Measurements from ENCODE around the gene TIGD1.

The TIGD1 gene

DNA sequence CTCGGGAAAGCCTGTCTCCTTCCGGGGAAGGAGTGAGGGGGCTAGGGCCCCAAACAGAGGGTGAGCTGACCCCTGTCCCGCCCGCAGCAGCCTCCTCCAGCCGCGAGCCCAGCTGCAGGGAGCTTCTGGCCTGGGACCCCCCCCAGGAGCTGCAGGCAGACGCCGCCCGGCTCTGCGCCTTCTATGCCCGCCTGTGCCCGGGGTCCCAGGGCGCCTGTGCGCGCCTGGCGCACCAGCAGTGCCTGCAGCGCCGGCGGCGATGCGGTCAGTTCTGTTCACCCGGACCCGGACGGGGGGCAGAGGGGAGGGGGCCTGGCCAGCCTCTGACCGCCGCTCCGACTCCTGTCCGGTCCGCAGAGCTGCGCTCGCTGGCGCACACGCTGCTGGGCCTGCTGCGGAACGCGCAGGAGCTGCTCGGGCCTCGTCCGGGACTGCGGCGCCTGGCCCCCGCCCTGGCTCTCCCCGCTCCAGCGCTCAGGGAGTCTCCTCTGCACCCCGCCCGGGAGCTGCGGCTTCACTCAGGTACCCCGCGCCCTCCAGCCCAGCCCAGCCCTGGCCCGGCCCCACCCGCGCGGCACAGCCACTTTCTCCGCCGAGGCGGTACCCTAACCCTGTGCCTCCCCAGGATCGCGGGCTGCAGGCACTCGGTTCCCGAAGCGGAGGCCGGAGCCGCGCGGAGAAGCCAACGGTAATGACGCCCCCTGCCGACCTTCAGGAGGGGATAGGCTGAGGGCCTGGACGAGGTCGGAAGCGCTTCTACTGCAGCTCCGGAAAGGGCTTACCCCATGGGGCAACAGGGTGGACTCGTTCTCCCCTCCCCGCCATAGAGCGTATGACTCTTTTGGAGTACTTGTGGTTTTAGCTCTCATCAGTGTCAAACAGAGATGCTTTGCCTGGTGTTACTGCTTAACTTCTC lies 26.4 kb downstream of the TIGD1 start:
- peak in 1 of 2 donors; percentile 18 for DNase-seq (ENCODE audit: low read depth in 2 of 2)

DNA sequence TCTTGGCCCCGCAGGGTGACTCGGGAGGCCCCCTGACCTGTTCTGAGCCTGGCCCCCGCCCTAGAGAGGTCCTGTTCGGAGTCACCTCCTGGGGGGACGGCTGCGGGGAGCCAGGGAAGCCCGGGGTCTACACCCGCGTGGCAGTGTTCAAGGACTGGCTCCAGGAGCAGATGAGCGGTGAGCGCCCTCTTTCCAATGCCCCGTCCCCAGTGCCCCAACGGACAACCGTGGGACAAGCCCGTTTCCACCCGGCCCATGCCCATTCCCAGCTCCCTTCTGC lies 27.0 kb downstream of the TIGD1 start:
- DNase-seq (ENCODE audit: low read depth in 2 of 2) = no peak

DNA sequence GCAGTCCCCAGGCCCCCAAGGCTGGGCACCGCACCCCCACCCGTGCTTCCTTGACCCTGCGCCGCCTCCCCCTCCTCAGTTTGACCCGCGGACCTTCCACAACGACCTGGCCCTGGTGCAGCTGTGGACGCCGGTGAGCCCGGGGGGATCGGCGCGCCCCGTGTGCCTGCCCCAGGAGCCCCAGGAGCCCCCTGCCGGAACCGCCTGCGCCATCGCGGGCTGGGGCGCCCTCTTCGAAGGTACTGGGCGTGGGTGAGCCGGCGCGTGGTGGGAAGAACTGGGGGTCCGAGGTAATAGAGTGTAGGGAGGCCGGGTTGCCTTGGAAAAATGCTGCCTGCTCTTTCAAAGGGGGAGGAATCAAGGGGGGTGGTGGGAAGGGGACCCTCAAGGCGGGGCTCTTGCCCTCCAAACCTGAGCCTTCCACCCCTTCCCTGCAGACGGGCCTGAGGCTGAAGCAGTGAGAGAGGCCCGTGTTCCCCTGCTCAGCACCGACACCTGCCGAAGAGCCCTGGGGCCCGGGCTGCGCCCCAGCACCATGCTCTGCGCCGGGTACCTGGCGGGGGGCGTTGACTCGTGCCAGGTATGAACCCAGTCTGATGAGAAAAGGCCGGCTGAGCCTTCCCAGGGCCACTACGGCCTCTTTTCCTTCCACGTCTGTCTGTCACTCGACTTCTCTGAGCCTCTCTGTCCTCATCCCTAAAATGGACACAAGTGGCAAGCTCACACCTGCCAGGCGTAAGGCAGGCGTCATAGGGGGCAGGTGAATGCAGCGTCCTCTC lies 27.5 kb downstream of the TIGD1 start:
- no peak for DNase-seq (ENCODE audit: low read depth in 2 of 2)

DNA sequence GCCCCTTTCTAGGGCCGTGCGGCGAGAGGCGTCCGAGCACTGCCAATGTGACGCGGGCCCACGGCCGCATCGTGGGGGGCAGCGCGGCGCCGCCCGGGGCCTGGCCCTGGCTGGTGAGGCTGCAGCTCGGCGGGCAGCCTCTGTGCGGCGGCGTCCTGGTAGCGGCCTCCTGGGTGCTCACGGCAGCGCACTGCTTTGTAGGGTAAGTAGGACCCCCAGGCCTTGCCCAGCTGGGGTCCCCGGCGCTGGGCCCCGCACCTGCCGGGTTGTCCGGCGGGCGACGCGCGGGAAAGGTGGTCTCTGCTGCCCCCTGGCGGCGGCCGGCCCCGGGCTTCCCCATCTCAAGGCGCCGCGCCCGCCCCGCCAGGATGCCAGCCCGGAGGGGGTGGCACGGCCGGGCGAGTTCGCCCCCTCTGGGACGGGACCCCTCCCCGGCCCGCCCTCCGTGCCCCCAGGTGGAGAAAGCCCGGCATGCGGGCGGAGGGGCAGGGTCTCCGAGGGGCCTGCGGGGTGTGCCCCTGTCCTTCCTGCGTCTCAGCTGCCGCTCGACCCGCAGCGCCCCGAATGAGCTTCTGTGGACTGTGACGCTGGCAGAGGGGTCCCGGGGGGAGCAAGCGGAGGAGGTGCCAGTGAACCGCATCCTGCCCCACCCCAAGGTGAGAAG lies 28.3 kb downstream of the TIGD1 start:
- peak; percentile 30 to 49 for DNase-seq (ENCODE audit: low read depth in 2 of 2)

DNA sequence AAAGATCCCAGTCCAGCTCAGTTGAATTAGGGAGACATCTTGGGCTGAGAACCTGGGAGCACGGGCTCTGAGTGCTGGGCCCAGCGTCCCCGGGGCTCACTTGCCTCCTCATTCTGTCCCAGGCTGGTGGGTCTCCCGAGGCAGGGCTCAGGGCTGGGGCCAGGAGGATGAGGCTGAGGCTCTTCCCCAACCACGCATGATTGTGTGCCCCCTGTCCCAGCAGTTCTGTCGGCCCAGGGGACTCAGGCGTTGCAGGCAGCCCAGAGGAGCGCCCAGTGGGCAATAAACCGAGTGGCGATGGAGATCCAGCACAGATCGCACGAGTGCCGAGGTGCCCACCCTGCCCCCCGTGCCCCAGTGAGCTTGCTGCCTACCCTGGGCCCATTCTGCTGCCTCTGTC lies 29.3 kb downstream of the TIGD1 start:
- no peak for DNase-seq (ENCODE audit: low read depth in 2 of 2)

DNA sequence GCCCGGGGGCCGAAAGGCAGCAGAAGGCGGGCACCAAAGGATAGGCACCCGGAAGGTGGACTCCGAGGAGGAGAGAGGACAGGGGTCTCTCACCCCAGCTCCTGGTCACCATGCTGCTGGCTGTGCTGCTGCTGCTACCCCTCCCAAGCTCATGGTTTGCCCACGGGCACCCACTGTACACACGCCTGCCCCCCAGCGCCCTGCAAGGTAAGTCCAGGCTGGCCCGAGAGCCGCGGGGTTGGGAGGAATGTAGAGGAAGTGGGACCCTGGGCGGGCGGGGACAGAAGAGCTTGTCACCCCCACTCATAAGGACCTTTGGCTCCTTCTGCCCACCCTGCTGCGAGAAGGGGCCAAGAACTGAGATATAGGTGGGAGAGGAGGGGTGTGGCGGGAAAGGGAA lies 29.9 kb downstream of the TIGD1 start:
- no peak for DNase-seq (ENCODE audit: low read depth in 2 of 2)

DNA sequence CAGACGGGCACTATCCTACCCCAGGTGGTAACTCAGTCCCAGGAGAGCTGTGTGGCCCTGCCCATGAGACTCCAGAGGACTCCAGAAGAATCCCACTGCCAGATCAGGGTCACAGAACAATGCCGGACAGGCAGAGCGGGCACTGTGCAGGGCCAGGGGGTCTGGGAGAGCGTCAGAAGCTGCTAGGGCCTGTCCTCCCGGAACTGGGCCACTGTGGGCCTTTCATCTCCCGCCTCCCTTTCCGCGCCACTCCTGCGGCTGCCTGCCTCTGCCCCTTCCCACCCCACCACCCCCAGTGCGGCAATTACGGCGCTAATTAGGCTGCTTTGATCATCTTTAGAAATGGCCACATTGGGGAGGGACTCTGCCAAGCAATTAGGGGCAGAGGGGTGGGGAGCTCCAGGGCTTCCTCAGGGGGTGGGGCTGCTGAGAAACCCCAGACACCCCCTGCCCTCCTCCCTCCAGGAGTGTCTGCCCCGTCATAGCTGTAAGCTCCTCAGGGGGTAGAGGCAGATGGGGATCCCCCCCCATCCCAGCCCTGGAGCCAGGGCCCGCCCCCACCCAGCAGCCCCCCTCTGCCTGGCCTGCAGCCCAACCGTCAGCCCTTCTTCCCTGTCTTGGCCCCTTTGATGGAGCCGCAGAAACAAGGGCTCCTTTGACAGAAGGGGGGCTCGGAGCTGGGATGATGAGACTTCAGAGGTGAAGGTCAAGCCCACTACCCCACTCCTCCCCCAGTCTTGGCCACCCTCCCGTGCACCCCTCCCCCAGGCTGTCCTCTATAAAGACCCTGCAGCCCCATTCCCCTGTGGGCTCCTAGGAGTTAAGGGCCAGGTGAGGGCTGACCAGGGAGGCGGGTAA lies 30.5 kb downstream of the TIGD1 start, which contains the start of gene PRSS56:
PRSS56 (plus strand) TSS at position 808 of the 858 bp plus-strand sequence. CDS start 211 bp downstream, outside the sequence.
- no peak for DNase-seq (ENCODE audit: low read depth in 2 of 2)

DNA sequence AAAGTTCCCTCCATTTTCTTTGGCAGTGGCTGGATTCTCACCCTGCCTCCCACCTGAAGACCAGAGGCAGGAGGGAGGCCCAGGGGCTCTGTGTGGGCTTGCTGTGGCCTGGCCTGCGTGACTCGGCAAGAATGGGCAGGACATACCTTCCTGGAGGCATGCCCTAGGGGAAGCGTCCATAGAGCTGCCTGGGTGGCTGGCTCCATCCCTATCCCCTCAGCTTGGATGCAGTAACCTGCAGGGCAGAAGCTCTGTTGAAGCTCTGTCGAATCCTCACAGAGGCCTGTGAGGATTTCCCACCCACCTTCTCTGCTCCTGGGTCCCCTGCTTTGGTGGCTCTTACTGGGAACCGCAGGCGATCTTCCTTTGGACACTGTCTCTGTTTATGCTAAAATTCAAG lies 31.5 kb downstream of the TIGD1 start:
- DNase-seq (ENCODE audit: low read depth in 2 of 2) = no peak

DNA sequence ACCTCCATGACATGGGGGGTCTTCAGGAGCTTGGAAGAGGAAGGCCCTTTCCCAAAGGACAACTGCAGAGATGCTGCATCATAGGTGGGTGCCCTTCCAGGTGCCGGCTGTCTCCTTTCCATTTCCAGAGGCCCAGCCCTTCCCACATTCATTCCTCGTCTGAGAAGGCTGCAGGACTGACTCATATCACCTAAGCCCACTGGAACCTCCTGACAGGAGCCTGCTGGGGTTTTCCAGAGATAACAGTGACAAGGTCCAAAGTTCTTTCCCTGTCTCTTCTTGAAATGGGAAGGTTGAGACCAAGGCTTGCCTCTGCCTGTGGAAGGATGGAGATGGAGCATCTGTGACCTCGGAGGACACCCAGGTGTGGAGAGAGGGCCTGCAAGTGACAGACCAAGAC lies 33.8 kb downstream of the TIGD1 start:
- no peak for DNase-seq (ENCODE audit: low read depth in 2 of 2)

DNA sequence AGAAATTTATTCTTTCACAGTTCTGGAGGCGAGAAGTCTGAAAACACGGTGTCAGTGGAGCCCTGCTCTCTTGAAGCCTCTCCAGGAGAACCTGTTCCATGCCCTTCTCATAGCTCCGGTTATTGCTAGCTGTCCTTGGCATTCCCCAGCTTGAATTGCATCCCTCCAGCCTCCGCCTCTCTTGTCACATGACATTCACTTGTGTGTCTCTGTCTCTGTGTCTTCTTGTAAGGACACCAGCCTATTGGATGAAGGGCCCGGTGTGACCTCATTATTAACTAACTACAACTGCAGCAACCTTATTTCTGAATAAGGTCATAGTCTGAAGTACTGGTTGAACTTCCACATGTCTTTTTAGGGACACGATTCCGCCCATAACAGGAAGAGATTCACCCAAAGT lies 34.7 kb downstream of the TIGD1 start:
- no peak for DNase-seq (ENCODE audit: low read depth in 2 of 2)

DNA sequence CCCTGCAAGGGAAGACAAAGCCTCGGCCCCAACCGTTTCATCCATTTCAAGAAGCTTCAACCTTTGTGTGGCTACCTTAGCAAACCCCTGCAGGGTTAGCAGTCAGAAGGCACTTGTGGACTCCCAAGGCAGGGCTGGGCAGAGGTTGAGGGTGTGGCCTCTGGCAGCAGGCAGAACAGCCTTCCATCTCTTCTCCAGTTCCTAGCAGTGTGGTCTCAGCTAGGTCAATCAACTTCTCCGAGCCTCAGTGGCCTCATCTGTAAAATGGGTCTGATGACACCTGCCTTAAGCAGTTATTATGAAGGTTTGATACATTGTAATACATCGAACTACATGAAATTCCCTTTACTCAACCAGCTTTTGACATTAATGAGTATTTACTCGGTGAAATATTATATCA lies 37.0 kb downstream of the TIGD1 start:
- no peak for DNase-seq (ENCODE audit: low read depth in 2 of 2)

DNA sequence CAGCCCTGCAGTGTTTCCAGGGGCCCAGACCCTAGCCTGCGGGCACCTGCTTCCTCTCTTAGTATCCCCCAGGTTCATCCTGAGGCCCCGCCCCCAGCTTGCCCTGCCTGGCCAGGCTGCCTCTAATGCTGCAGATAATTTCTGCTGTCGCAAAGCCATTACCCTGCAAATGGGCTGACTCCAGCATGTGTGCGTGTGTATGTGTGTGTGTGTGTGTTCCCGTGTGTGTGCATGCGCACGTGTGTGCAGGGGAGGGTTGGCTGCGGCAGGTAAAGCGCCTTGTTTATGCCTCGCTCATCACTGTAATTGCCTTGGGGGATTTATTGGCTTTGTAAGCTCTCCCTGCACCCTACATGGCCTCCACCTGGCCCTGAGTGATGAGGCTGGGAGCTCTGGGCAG lies 37.8 kb downstream of the TIGD1 start:
- no peak for DNase-seq (ENCODE audit: low read depth in 2 of 2)

DNA sequence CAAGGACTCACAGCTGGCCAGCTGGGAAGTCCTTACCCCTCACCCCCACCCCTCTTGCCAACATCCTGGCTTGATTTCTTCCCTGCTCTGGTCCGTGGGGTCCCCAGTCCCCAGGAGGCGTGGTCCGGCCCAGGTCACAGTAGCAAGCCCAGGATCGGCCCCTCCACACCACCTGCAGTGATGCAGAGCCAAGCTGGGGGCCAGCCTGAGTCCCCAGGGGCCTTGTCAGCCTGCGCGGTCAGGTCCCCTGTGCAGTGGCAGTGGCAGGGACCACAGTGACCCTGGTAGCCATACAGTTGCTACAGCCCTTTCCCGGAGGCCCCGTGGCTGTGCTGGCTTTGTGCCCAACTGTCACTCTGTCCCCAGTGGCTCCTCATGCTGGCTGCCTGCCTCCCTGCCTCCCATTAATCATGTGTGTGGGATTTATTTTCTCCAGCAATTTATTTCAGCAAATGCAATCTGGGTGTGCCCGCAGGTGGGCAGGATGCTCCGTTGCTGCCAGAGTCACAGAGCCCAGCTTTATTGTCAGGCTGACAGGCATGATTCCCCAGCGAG lies 38.9 kb downstream of the TIGD1 start:
- DNase-seq (ENCODE audit: low read depth in 2 of 2) = no peak

DNA sequence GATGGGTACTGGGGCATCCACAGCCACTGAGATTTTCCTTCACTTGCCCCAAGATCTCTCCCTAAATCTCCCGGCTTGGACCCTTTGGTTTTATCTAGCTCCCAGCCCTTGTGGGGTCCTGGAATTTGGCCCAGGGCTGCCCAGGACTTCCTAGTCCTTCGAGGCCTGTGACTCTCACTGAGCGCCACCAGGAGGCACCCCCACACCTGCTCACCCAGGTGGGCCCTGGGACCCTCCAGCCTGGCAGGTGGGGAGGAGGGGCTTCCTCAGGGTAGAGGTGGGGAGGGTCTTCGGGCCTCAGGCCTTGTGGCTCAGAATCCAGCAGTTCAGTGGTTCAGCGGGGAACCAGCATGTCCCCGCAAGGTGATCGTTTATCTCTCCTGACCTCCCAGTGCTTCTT lies 42.1 kb downstream of the TIGD1 start:
- DNase-seq (ENCODE audit: low read depth in 2 of 2) = no peak

DNA sequence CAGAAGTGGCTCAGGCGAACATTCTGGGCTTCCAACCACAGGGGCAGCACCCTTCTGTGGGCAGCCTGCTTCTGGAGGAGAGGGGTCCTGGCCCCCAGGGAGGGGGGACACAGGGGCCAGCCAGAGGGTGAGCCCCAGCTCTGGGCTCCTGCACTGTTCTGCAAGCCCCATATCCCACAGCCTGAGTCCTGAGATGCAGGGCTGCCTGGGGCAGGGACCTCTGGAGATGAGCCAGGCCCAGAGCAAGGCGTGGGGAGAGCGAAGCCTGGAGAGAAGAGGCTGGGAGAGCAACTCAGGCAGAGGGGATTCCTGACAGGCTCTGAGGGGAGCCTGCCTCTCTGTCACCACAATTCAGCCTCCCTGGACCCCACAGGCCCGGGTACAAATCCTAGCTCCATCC lies 43.6 kb downstream of the TIGD1 start:
- no peak for DNase-seq (ENCODE audit: low read depth in 2 of 2)

DNA sequence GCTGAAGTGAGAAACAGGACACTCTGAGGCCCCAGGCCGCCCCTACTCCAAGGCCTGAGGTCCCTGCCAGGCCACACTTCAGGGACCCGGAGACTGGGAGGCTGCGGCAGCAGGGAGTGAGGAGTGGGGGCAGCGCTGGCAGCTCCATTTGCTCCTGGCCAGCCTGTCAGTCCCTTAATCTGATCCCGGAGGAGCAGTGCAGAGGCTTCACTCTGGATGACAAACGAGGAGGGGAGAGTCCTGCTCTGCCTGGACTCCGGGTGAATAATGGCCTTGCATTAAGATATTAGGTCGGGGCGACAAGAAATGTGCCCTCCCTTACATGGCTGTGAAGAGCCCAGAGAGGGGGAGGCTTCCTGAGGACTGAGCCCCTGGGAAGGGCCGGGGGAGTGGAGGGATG lies 44.5 kb downstream of the TIGD1 start:
- no peak for DNase-seq (ENCODE audit: low read depth in 2 of 2)

DNA sequence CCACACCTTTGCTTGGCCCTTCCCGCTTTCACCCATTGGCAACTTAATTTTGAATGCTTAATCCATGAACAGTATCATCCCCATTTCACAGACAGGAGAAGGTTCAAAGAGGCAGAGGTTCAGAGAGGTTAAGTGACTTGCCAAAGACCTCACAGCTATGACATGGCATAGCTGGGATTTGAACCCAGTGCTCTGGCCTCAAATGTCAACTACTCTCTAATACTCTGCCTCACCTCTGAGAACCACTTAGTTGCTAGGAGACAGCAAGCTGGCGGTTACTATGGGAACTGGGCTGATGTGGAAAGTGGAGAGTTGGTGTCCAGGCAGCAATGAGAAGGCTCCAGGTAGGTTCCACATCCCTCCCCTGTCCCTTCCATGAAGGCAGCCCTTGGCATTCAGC lies 45.9 kb downstream of the TIGD1 start:
- DNase-seq (ENCODE audit: low read depth in 2 of 2) = no peak

DNA sequence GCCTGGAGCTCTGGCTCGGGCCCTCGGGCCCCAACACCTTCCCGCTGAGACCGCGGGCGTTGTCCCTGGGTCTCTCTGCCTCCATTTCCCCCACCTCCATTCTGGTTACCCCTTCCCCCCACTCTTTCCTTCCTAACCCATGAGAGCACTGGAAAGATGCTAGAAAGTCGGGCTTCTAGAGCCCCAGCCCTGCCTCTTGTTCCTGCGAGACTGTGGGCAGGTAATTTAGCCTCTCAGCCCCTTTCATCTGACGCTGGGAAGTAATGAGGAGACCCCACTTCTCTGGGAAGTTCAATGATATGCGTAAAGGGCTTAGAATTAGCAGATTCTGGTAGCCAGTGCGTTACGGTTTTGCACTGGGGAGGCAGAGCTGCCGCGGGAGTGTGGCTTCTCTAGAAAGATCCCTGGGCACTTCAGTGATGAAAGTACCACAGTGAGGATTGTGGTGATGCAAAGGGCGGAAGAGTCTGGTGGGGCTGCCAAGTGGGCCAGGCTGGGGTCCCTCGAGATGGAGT lies 46.5 kb downstream of the TIGD1 start:
- no peak for DNase-seq (ENCODE audit: low read depth in 2 of 2)

DNA sequence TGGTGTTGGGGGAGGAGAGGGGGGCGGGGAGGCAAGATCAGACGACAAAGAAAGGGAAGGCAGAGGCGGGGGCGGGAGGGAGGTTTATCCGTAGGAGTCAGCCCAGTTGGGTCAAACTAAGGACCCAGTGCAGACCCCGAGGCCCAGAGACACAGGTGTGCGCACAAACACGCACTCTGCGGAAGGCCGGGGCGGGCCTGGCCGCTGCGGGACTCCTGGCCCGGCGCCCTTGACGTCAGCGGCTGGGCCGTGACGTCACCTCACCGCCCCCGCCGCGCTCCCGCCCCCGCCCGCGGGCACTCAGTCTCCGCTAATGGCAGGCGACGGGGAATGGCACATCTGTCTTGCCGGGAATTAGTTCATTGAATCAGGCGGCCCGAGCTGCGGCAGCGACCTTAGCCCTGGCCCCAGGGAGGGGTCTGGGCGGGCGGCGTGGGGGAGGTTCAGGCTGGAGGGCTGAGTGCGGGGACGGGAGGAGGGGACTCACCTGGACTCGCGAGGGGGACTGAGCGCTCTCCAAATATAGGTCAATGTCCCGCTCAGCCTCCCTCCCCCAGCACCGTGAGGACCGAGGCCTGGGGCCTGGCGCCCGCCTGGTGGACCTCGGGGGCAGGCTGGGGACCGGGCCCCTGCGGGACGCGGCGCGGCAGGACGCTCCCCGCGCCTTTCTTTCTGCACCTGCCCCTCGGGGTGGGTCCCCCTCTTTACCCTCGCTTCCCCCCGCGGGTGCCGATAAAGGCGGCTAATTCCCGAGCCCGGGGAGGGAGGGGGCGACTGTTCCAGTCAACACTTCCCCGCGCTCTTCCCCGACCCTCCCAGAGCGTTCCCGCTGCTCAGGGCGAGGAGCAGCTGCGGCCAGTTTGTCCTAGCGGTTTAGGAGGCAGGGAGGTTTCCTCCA lies 47.2 kb downstream of the TIGD1 start:
- DNase-seq (ENCODE audit: low read depth in 2 of 2) = peak in 1 of 2 donors; percentile 30

DNA sequence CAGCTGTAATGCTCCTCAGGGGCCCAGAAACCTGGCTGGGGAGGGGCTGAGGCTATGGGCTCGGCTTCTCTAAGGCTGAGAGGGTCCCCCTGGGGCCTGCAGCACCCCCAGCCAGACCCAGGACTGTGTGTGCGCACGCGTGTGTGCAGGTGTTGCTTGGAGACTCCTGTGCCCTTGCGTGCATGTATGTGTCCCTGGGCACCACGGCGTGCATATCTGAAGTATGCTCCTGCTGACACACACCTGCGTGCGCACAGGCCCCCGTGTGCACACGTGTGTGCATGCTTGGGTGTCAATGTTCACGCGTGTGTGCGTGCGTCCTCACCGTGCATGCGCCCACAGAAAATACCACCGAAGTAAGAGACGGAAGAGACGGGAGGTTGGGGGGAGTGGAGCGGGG lies 47.8 kb downstream of the TIGD1 start:
- DNase-seq (ENCODE audit: low read depth in 2 of 2) = no peak
